GM12878 (cell line): ENCODE measurements around the gene IL3. TPM values are rescaled to one million over a fixed set of nuclear protein-coding genes. Genes with fewer than 3 reads are reported as not detected.

Experiments
- ATAC-seq: fragments of 200-7000 bp; cut with Tn5 transposase; 3 replicates; pipeline ENCODE4 v1.9.1; 2020; ENCODE audit warnings: mild to moderate bottlenecking, moderate library complexity
- BruUV-seq: library from RNA; stranded (reverse); fragments of 400-500 nt; replicated peaks from 2 replicates; lab custom pipeline; 2021; lab: Mats Ljungman, UMichigan
- CTCF ChIA-PET: fragments of 300-600 bp; sonication (Branson Sonifier 250); formaldehyde crosslinking; extraction: SDS; loops from one replicate; lab custom pipeline; 2021; ENCODE audit warnings: inconsistent platforms; lab: Yijun Ruan, JAX
- POLR2A ChIA-PET: fragments of 350-600 bp; formaldehyde crosslinking; extraction: SDS; loops from one replicate; lab custom pipeline; 2021; ENCODE audit warnings: inconsistent platforms; lab: Charles Lee
- RAD21 ChIA-PET: fragments of 300-600 bp; sonication (Branson Sonifier 250); formaldehyde crosslinking; loops from one replicate; lab custom pipeline; 2023; ENCODE audit warnings: antibody characterized with exemption; ENCODE audit not compliant: unreplicated experiment; lab: Charles Lee
- SMC1A ChIA-PET: fragments of 300-600 bp; sonication (Branson Sonifier 250); formaldehyde crosslinking; loops from one replicate; lab custom pipeline; 2023; ENCODE audit not compliant: unreplicated experiment, uncharacterized antibody; lab: Charles Lee
- DNase-seq: peaks from one replicate; pipeline ENCODE4 v3.0.0-alpha.2; 2011; ENCODE audit warnings: low read depth, low spot score
- FAIRE-seq: peaks from 3 replicates; lab custom pipeline; 2011; peaks lifted over from hg19 to GRCh38; lab: Jason Lieb, UNC
- H2AFZ ChIP-seq: 2 replicates; pipeline ENCODE4 v1.6.0; 2011; ENCODE audit warnings: low read depth, low read length, control low read depth; ENCODE audit not compliant: control insufficient read depth
- H3K27ac ChIP-seq: 2 replicates; pipeline ENCODE4 v1.5.1; 2011; ENCODE audit warnings: control low read depth; ENCODE audit not compliant: control insufficient read depth, insufficient read depth
- H3K27me3 ChIP-seq, 2 experiments: replicated peaks in 1 of 2; 2 replicates each; pipeline versions ENCODE4 v1.6.0 to v1.6.1; 2011; ENCODE audit warnings: low read length in 1 of 2; ENCODE audit not compliant: control insufficient read depth in 2 of 2, insufficient read depth in 2 of 2
- H3K36me3 ChIP-seq, 2 experiments: 2 replicates each; pipeline ENCODE4 v1.5.1; 2011; ENCODE audit warnings: low read length in 1 of 2; ENCODE audit not compliant: control insufficient read depth in 2 of 2, insufficient read depth in 2 of 2
- H3K4me1 ChIP-seq: 2 replicates; pipeline ENCODE4 v1.6.1; 2011; ENCODE audit warnings: mild to moderate bottlenecking, low read length, moderate library complexity, mixed read lengths; ENCODE audit not compliant: control insufficient read depth, insufficient read depth
- H3K4me2 ChIP-seq: 2 replicates; pipeline ENCODE4 v1.6.0; 2011; ENCODE audit warnings: control low read depth; ENCODE audit not compliant: control insufficient read depth, insufficient read depth
- H3K4me3 ChIP-seq: fragments of 200-600 bp; sonication (generic); 2 replicates; pipeline ENCODE4 v1.5.1; 2016
- H3K79me2 ChIP-seq: 2 replicates; pipeline ENCODE4 v1.6.0; 2011; ENCODE audit warnings: low read length; ENCODE audit not compliant: control insufficient read depth, insufficient read depth
- H3K9ac ChIP-seq: 2 replicates; pipeline ENCODE4 v1.8.0; 2011; ENCODE audit warnings: low read length, control low read depth, mixed read lengths; ENCODE audit not compliant: control insufficient read depth, insufficient read depth
- H3K9me3 ChIP-seq: replicated peaks from 3 replicates; pipeline ENCODE4 v1.5.1; 2011; ENCODE audit warnings: mild to moderate bottlenecking, low read length; ENCODE audit not compliant: control insufficient read depth, insufficient read depth
- H4K20me1 ChIP-seq: 2 replicates; pipeline ENCODE4 v1.6.0; 2011; ENCODE audit not compliant: control insufficient read depth, insufficient read depth
- CHD1 ChIP-seq: IDR thresholded peaks from 2 replicates; pipeline ENCODE4 v1.6.1; 2012; ENCODE audit warnings: low read depth, low read length, improper control_type of control experiment
- CREM ChIP-seq: IDR thresholded peaks from 2 replicates; pipeline ENCODE4 v1.6.1; 2014; ENCODE audit warnings: antibody characterized with exemption, low read depth
- GATAD2B ChIP-seq: fragments of 450-650 bp; conservative IDR thresholded peaks from 2 replicates; pipeline ENCODE4 v1.6.1; 2017; ENCODE audit warnings: low read depth, mild to moderate bottlenecking, moderate library complexity
- MYC ChIP-seq: IDR thresholded peaks from 2 replicates; pipeline ENCODE4 v1.6.1; 2011; ENCODE audit warnings: mild to moderate bottlenecking, low read length, moderate library complexity, inconsistent platforms; ENCODE audit not compliant: insufficient read depth, insufficient replicate concordance, insufficient read length, severe bottlenecking
- NFYA ChIP-seq: IDR thresholded peaks from 2 replicates; pipeline ENCODE4 v1.6.1; 2011; ENCODE audit warnings: low read depth, mild to moderate bottlenecking, low read length, improper control_type of control experiment, borderline replicate concordance
- WGBS: methylation state at CpG from one replicate; pipeline ENCODE4 v1.1.6; 2016; ENCODE audit warnings: low lambda C conversion rate; ENCODE audit not compliant: insufficient replicate concordance, insufficient coverage; ENCODE audit errors: missing lambda C conversion rate; 5-methylcytosine and 5-hydroxymethylcytosine counted together
- in situ Hi-C: fragments of 300-500 bp; cut with MboI; formaldehyde crosslinking; loops from 9 replicates; pipeline ENCODE4 v1.14.3; 2018; ENCODE audit warnings: mixed read lengths
- intact Hi-C: fragments of 100-400 bp; cut with micrococcal nuclease; formaldehyde crosslinking; loops from one replicate; pipeline ENCODE4 v1.14.2; 2022; ENCODE audit not compliant: unreplicated experiment
- polyA plus RNA-seq, 11 experiments: library from polyadenylated mRNA; depleted of rRNA in 4 of 11; unstranded in 6 of 11; stranded (reverse) in 5 of 11; fragments of >200 nt; fragmentation: Nextera tagmentation in 4 of 11; fragmentation: Illumina TruSeq in 1 of 11; extraction: Ambion mirVana in 4 of 11; extraction: Trizol in 1 of 11; gene quantifications; 1 replicate in 1 of 11; 2 replicates in 10 of 11; pipeline versions ENCODE4 v1.2.1 to v1.2.3, GENCODE V29; 2011 to 2016; ENCODE audit warnings: inconsistent platforms in 2 of 11, missing spikeins in 2 of 11, low read depth in 1 of 11
- total RNA-seq, 4 experiments: library from RNA; depleted of rRNA in 3 of 4; stranded (reverse); fragments of >200 nt in 3 of 4; fragmentation: Illumina TruSeq in 1 of 4; extraction: Trizol in 1 of 4; gene quantifications; 2 replicates each; pipeline versions ENCODE4 v1.2.1 to v1.2.3, GENCODE V29; 2013 to 2021
- TF ChIP-seq, protein P1 (sequence below): fragments of 450-650 bp; IDR thresholded peaks from 2 replicates; pipeline ENCODE4 v1.6.1; 2017; ENCODE audit warnings: antibody characterized with exemption, mild to moderate bottlenecking, moderate library complexity

IL3 gene
- total and polyA plus RNA-seq, 10 of the 15 experiments (the other 5 are each of a cell fraction or from before 2014, with no cell fraction given): not detected

DNA sequence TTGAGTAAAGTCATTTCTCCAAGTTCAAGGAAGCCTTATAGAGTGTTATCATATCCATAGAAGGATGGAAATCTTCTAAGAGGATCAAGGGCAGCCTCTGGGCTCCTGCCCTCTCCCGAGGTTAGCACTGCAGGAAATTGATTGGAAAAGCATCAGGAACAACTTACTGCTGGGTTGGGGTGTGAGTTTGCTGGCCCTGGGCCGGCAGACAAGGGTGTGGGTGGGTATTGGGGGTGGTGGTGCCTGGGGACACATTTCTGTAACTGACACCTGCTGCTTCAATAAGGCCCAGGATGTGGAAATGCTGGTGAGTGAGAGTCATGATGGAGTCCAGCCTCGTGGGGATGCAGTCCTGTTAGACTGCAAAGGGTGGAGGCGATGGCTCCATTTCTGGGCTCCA lies 18.6 kb downstream of the IL3 start:
- no peak for DNase-seq
- H3K27ac ChIP-seq: no peak overlapping the region
- RAD21 ChIA-PET: no interaction called here
- POLR2A ChIA-PET: no interaction called here
- FAIRE-seq: no peak
- no peak overlapping the region for H3K4me2 ChIP-seq
- no peaks in the 10 kb centered on the region for H4K20me1 ChIP-seq
- H3K9ac ChIP-seq: no peak overlapping the region
- SMC1A ChIA-PET: interaction anchor here (1.4 kb wide), 1 partner anchor 20 kb away, joined by 4 read pairs; no protein-coding TSS in a partner anchor
- TF ChIP-seq NFYA (no peak), CHD1 (no peak), GATAD2B (no peak), CREM (no peak), MYC (no peak)
- TF ChIP-seq, protein P1, sequence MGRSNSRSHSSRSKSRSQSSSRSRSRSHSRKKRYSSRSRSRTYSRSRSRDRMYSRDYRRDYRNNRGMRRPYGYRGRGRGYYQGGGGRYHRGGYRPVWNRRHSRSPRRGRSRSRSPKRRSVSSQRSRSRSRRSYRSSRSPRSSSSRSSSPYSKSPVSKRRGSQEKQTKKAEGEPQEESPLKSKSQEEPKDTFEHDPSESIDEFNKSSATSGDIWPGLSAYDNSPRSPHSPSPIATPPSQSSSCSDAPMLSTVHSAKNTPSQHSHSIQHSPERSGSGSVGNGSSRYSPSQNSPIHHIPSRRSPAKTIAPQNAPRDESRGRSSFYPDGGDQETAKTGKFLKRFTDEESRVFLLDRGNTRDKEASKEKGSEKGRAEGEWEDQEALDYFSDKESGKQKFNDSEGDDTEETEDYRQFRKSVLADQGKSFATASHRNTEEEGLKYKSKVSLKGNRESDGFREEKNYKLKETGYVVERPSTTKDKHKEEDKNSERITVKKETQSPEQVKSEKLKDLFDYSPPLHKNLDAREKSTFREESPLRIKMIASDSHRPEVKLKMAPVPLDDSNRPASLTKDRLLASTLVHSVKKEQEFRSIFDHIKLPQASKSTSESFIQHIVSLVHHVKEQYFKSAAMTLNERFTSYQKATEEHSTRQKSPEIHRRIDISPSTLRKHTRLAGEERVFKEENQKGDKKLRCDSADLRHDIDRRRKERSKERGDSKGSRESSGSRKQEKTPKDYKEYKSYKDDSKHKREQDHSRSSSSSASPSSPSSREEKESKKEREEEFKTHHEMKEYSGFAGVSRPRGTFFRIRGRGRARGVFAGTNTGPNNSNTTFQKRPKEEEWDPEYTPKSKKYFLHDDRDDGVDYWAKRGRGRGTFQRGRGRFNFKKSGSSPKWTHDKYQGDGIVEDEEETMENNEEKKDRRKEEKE: no peak
- TF ChIP-seq, all 136 proteins: peak for 0
- in situ Hi-C loops (loop anchor here (10.0 kb wide), 1 partner anchor 426 kb away; no protein-coding TSS in a partner anchor), intact Hi-C loops (no loop called here)
- Histone ChIP-seq H3K9me3 (no peaks in the 10 kb centered on the region), H3K4me1 (no peaks in the 10 kb centered on the region), H2AFZ (no peak overlapping the region), H3K79me2 (no peaks in the 10 kb centered on the region), H3K36me3 (no peaks in the 10 kb centered on the region), H3K27me3 (no peaks in the 10 kb centered on the region; a peak in 1 of 4 replicates), H3K4me3 (no peak overlapping the region)
- WGBS: 12% methylated on average over 4 of the region's 4 CpGs
- CTCF ChIA-PET: no interaction called here
- BruUV-seq: no TSS peak
- ATAC-seq: no peak
